NT2/D1 (cell line): ENCODE data around the gene ULK4.
A peak's percentile ranks its signal among the peaks of the same experiment; 100 is the strongest.
"Not testable (repeated sequence)": the region's sequence is repeated elsewhere in the genome, so short reads cannot be mapped to it uniquely, and the experiment has no call there.

Source experiments
- DNase-seq: peaks from one replicate; pipeline ENCODE4 v3.0.0-alpha.2; 2011; ENCODE audit warnings: low read depth, low spot score
- H3K27me3 ChIP-seq: 2 replicates; pipeline ENCODE4 v1.6.0; 2011; ENCODE audit warnings: mild to moderate bottlenecking; ENCODE audit not compliant: insufficient read length, insufficient read depth
- H3K36me3 ChIP-seq: 2 replicates; pipeline ENCODE4 v1.6.1; 2011; ENCODE audit warnings: mild to moderate bottlenecking, low read length, mixed read lengths; ENCODE audit not compliant: insufficient read depth, insufficient read length
- H3K4me1 ChIP-seq: 2 replicates; pipeline ENCODE4 v1.5.1; 2011; ENCODE audit not compliant: insufficient read depth, insufficient read length
- H3K4me3 ChIP-seq: 2 replicates; pipeline ENCODE4 v1.5.1; 2011; ENCODE audit warnings: low read depth; ENCODE audit not compliant: insufficient read length
- H3K9ac ChIP-seq: 2 replicates; pipeline ENCODE4 v1.6.0; 2011; ENCODE audit warnings: low read depth; ENCODE audit not compliant: insufficient read length
- H3K9me3 ChIP-seq: 2 replicates; pipeline ENCODE4 v1.5.1; 2011; ENCODE audit warnings: mild to moderate bottlenecking, low read length; ENCODE audit not compliant: insufficient read depth
- SUZ12 ChIP-seq: IDR thresholded peaks from 2 replicates; pipeline ENCODE4 v1.6.1; 2011; ENCODE audit not compliant: insufficient read length, insufficient read depth; ENCODE audit errors: extremely low read depth
- YY1 ChIP-seq: IDR thresholded peaks from 2 replicates; pipeline ENCODE4 v1.6.1; 2011; ENCODE audit not compliant: insufficient read length, insufficient read depth
- ZNF274 ChIP-seq: IDR thresholded peaks from 2 replicates; pipeline ENCODE4 v1.6.1; 2011; ENCODE audit warnings: mild to moderate bottlenecking, low read depth, low read length

ULK4 gene

DNA sequence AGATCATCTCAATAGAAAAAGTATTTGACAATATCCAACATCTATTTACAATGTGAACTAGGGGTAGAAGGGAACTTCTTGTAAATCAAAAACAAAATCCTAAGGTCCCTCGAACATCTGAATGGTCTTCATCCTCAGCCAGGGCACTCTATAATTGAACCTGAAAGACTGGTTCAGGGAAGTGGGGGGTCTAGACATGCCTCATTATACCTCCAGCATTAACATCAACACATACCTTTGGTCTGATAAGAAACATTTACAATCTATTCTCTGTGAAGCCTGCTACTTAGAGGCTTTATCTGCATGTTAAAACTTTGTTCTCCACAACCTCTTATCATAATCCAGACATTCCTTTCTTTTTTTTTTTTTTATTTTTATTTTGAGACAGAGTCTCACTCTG is 550.8 kb downstream of the ULK4 start:
- no peaks in the 10 kb centered on the region for H3K27me3 ChIP-seq
- H3K36me3 ChIP-seq = no peaks in the 10 kb centered on the region
- no peak for TF ChIP-seq YY1
- no peak for TF ChIP-seq ZNF274
- TF ChIP-seq SUZ12 = no peak
- DNase-seq = no peak
- H3K9ac ChIP-seq = no peak overlapping the region
- H3K9me3 ChIP-seq = no peaks in the 10 kb centered on the region
- H3K4me1 ChIP-seq = no peaks in the 10 kb centered on the region
- H3K4me3 ChIP-seq = no peak overlapping the region

DNA sequence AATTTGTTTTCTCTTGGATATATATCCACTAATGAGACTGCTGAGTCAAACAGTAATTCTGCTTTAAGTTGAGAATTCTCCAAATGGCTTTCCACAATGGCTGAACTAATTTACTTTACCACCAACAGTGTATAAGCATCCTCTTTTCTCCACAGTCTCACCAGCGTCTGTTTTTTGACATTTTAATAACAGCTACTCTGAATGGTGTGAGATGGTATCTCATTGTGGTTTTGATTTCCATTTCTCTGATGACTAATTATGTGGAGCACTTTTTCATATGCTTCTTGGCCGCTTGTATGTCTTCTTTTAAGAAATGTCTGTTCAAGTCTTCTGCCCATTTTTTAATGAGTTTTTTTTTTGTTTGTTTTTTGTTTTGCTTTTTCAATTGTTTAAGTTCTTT is 556.4 kb downstream of the ULK4 start:
- DNase-seq = no peak
- Histone ChIP-seq H3K9ac (no peak overlapping the region), H3K27me3 (no peaks in the 10 kb centered on the region), H3K4me1 (no peaks in the 10 kb centered on the region), H3K36me3 (no peaks in the 10 kb centered on the region), H3K4me3 (no peak overlapping the region), H3K9me3 (no peaks in the 10 kb centered on the region)
- TF ChIP-seq ZNF274 (no peak), SUZ12 (no peak), YY1 (no peak)

DNA sequence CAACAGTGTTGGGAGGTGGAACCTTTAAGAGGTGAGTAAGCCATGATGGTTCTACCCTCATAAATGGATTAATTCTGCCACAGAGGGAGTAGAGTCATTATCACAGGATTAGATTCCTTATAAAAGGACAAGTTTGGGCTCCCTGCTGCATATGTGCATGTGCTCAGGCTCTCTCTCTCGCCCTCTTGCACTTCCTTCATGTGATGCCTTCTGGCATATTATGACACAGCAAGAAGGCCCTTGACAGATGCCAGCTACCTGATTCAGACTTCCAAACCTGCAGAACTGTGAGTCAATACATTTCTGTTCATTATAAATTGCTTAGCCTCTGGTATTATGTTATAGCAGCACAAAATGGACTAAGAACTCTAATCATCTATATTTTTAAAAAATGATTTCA is 557.3 kb downstream of the ULK4 start:
- H3K4me1 ChIP-seq = no peaks in the 10 kb centered on the region
- H3K36me3 ChIP-seq = no peaks in the 10 kb centered on the region
- no peak for TF ChIP-seq SUZ12
- H3K9ac ChIP-seq = no peak overlapping the region
- H3K4me3 ChIP-seq = no peak overlapping the region
- no peaks in the 10 kb centered on the region for H3K9me3 ChIP-seq
- DNase-seq = no peak
- H3K27me3 ChIP-seq = no peaks in the 10 kb centered on the region

DNA sequence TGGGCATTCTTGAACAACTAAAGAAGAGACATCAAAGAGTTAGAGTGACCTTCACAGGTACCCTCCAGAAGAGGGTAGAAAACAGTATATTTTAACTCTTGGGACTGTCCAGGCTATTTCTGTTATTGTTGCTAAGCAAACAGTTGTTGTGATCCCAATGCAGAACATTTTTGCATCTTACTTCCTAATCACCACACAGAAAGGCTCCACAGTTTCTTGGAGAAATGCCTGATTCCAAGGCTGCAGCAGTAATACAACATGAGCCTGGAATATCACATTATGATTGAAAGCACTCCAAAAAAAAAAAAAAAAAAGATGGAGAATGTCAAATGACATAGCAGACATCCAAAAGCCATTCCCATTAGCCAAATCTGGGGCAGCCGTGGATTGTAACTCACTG is 567.0 kb downstream of the ULK4 start:
- Histone ChIP-seq H3K4me1 (no peaks in the 10 kb centered on the region), H3K36me3 (no peaks in the 10 kb centered on the region), H3K9ac (no peak overlapping the region), H3K27me3 (no peaks in the 10 kb centered on the region), H3K4me3 (no peak overlapping the region), H3K9me3 (no peaks in the 10 kb centered on the region)
- TF ChIP-seq YY1 = no peak
- TF ChIP-seq SUZ12 = no peak
- no peak for TF ChIP-seq ZNF274
- no peak for DNase-seq

- DNase-seq = peak; percentile 49
- not testable (repeated sequence) for H3K9ac ChIP-seq, H3K36me3 ChIP-seq, H3K9me3 ChIP-seq, H3K4me3 ChIP-seq, H3K4me1 ChIP-seq, H3K27me3 ChIP-seq
Observed at GRCh38 chr3:41370765-41371535, 591.0 kb downstream of the ULK4 start.

- Histone ChIP-seq H3K9me3 (no peaks in the 10 kb centered on the region), H3K27me3 (no peaks in the 10 kb centered on the region), H3K36me3 (no peaks in the 10 kb centered on the region), H3K4me3 (no peak overlapping the region), H3K4me1 (peaks cover 4% of the 10 kb centered on the region), H3K9ac (no peak overlapping the region)
- TF ChIP-seq YY1 = no peak
- no peak for TF ChIP-seq SUZ12
- no peak for TF ChIP-seq ZNF274
- DNase-seq = no peak
Observed at GRCh38 chr3:41370307-41370706, 591.6 kb downstream of the ULK4 start.

DNA sequence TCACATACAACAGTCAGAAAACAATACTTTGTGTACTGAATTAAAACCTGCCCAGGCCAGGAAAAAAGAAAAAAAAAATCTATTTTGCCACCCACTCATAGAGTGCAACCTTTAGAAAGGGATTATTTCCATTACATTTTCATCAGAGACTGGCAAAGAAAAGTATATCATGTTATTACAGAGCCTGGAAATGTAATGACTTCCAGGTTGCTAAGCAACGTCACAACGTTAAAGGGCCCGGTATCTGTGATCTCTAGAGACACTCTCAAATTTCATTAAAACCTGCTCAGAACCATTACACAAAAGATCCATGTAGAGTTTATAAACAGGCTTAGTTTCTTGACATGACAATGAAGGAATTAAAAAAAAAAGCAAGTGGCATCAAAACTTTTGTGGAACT is 592.1 kb downstream of the ULK4 start:
- H3K4me1 ChIP-seq = peaks cover 4% of the 10 kb centered on the region
- no peak for DNase-seq
- H3K9ac ChIP-seq = no peak overlapping the region
- H3K9me3 ChIP-seq = no peaks in the 10 kb centered on the region
- no peak overlapping the region for H3K4me3 ChIP-seq
- no peaks in the 10 kb centered on the region for H3K27me3 ChIP-seq
- TF ChIP-seq SUZ12 = no peak
- TF ChIP-seq YY1 = no peak
- no peaks in the 10 kb centered on the region for H3K36me3 ChIP-seq

GRCh38 chr3:41365973-41366372 is 595.9 kb downstream of the ULK4 start:
- no peaks in the 10 kb centered on the region for H3K36me3 ChIP-seq
- no peak overlapping the region for H3K4me3 ChIP-seq
- no peak for DNase-seq
- H3K27me3 ChIP-seq = peaks cover 1% of the 10 kb centered on the region
- no peak overlapping the region for H3K9ac ChIP-seq
- TF ChIP-seq ZNF274 = no peak
- no peak for TF ChIP-seq SUZ12
- TF ChIP-seq YY1 = no peak
- no peaks in the 10 kb centered on the region for H3K9me3 ChIP-seq
- peaks cover 5% of the 10 kb centered on the region for H3K4me1 ChIP-seq
